Kidney (tissue), 14 donors: Measurements from ENCODE around the gene REEP3. TPM values are rescaled to one million over a fixed set of nuclear protein-coding genes. Genes with fewer than 3 reads are reported as not detected.
"Not testable (repeated sequence)": the region's sequence is repeated elsewhere in the genome, so short reads cannot be mapped to it uniquely, and the experiment has no call there.

ENCODE experiments used
- DNase-seq, 5 donors: peaks; one replicate each; pipeline ENCODE4 v3.0.0-alpha.2; 2013 to 2020
- FAIRE-seq: peaks from 2 replicates; lab custom pipeline; 2012; peaks lifted over from hg19 to GRCh38; lab: Jason Lieb, UNC
- H3K27ac ChIP-seq, 2 donors: one replicate each; pipeline ENCODE4 v1.7.0; 2013; ENCODE audit warnings: low read depth in 2 of 2, low read length in 2 of 2, inconsistent platforms in 1 of 2
- H3K27me3 ChIP-seq: one replicate; pipeline ENCODE4 v1.7.1; 2013; ENCODE audit warnings: low read length, inconsistent platforms; ENCODE audit not compliant: control insufficient read depth, insufficient read depth
- H3K36me3 ChIP-seq, 3 donors: one replicate each; pipeline versions ENCODE4 v1.7.0 to v1.7.1; 2013; ENCODE audit warnings: low read length in 3 of 3, control low read depth in 1 of 3, inconsistent platforms in 1 of 3; ENCODE audit not compliant: insufficient read depth in 3 of 3, control insufficient read depth in 2 of 3
- H3K4me1 ChIP-seq, 3 donors: one replicate each; pipeline versions ENCODE4 v1.7.0 to v1.7.1; 2013; ENCODE audit warnings: low read length in 3 of 3, inconsistent platforms in 1 of 3, low read depth in 1 of 3; ENCODE audit not compliant: control insufficient read depth in 2 of 3, insufficient read depth in 2 of 3
- H3K4me3 ChIP-seq, 3 donors: one replicate each; pipeline versions ENCODE4 v1.7.0 to v1.8.1; 2013; ENCODE audit warnings: low read length in 3 of 3, control low read depth in 1 of 3, inconsistent platforms in 1 of 3
- H3K9ac ChIP-seq, 3 donors: one replicate each; pipeline versions ENCODE4 v1.7.0 to v1.7.1; 2013; ENCODE audit warnings: low read length in 3 of 3, control low read depth in 1 of 3, inconsistent platforms in 1 of 3
- H3K9me3 ChIP-seq, 3 donors: one replicate each; pipeline versions ENCODE4 v1.7.0 to v1.7.1; 2013; ENCODE audit warnings: low read length in 3 of 3, control low read depth in 1 of 3, inconsistent platforms in 1 of 3; ENCODE audit not compliant: control insufficient read depth in 2 of 3, insufficient read depth in 1 of 3
- CTCF ChIP-seq: IDR thresholded peaks from 3 replicates; pipeline ENCODE4 v1.5.1; 2012; ENCODE audit warnings: mild to moderate bottlenecking, moderate library complexity, borderline replicate concordance; ENCODE audit not compliant: insufficient read depth; ENCODE audit errors: extremely low read depth
- intact Hi-C: fragments of 100-400 bp; cut with DNase I; formaldehyde crosslinking; loops from one replicate; pipeline ENCODE4 v1.11.1; 2022
- polyA plus RNA-seq: library from polyadenylated mRNA; stranded (reverse); fragments of 350-450 nt; fragmentation: Illumina TruSeq; extraction: RNeasy Lipid Tissue Mini Kit (QIAGEN cat#74804); gene quantifications from one replicate; pipeline ENCODE4 v1.2.3, GENCODE V29; 2014; ENCODE audit warnings: low read depth, low replicate concordance; ENCODE audit not compliant: insufficient read depth
- total RNA-seq: library from RNA; stranded (reverse); fragmentation: NEBNext Ultra II Directional; extraction: Animal tissue kit (Norgen Biotek cat#: 25700); gene quantifications from one replicate; pipeline ENCODE4 v1.2.1, GENCODE V29; 2021
- donor health status: control.
- donor health status: control.
- donor health status: control.
- donor health status: control.
- donor health status: control.
- donor health status: DM: yes; HTN: yes; CAD: no.
- donor health status: Normal renal cell carcinoma (clear cell type).

Gene REEP3
- total and polyA plus RNA-seq, 2 donors from 2014 or later: 12.7 to 34.6 TPM

- H3K9me3 ChIP-seq: no peaks in the 10 kb centered on the region
- H3K4me3 ChIP-seq: no peak overlapping the region
- peaks cover 0 to 5% (median 2%) of the 10 kb centered on the region in 3 donors for H3K4me1 ChIP-seq
- H3K27me3 ChIP-seq: no peaks in the 10 kb centered on the region
- no peak for FAIRE-seq
- DNase-seq: no peak
- no peaks in the 10 kb centered on the region for H3K36me3 ChIP-seq
- no peak for TF ChIP-seq CTCF
- no peak overlapping the region for H3K27ac ChIP-seq
- intact Hi-C loops: no loop called here
- H3K9ac ChIP-seq: no peak overlapping the region
Measured at GRCh38 chr10:63487990-63488389, 33.2 kb upstream of the REEP3 start.

GRCh38 chr10:63489838-63490237, 31.4 kb upstream of the REEP3 start:
- TF ChIP-seq CTCF: no peak
- FAIRE-seq (no peak), DNase-seq (no peak)
- no peaks in the 10 kb centered on the region for H3K27me3 ChIP-seq
- H3K4me1 ChIP-seq: peaks cover 0 to 5% (median 2%) of the 10 kb centered on the region in 3 donors
- no peak overlapping the region for H3K9ac ChIP-seq
- no peaks in the 10 kb centered on the region for H3K9me3 ChIP-seq
- H3K36me3 ChIP-seq: no peaks in the 10 kb centered on the region
- H3K4me3 ChIP-seq: no peak overlapping the region
- intact Hi-C loops: no loop called here
- H3K27ac ChIP-seq: no peak overlapping the region

- H3K27ac ChIP-seq: no peak overlapping the region
- no peak for TF ChIP-seq CTCF
- no peak overlapping the region for H3K9ac ChIP-seq
- FAIRE-seq: no peak
- no peaks in the 10 kb centered on the region for H3K36me3 ChIP-seq
- no peaks in the 10 kb centered on the region for H3K27me3 ChIP-seq
- intact Hi-C loops: no loop called here
- H3K9me3 ChIP-seq: no peaks in the 10 kb centered on the region
- H3K4me3 ChIP-seq: no peak overlapping the region
- peaks cover 0 to under 1% (median 0%) of the 10 kb centered on the region in 3 donors for H3K4me1 ChIP-seq
- DNase-seq: peak in 3 of 5 donors; percentile 18 to 65 (median 37)
Measured at GRCh38 chr10:63491588-63492316, 29.4 kb upstream of the REEP3 start.

GRCh38 chr10:63492317-63492690, 28.9 kb upstream of the REEP3 start:
- FAIRE-seq, H3K27ac ChIP-seq, H3K9ac ChIP-seq: not testable (repeated sequence)

More at GRCh38 chr10:63492317-63492690, 28.9 kb upstream of the REEP3 start:
- H3K4me1 ChIP-seq, H3K36me3 ChIP-seq, H3K9me3 ChIP-seq, DNase-seq, H3K27me3 ChIP-seq, intact Hi-C loops, H3K4me3 ChIP-seq: not testable (repeated sequence)
